ENCODE measurements around the gene RASGRP4.

Gene RASGRP4

GRCh38 chr19:38376576-38376975 is 49.4 kb downstream of the RASGRP4 start (continued):
- no peak for TF ChIP-seq CSRNP3 (CRISPR knock-in tag; IDR thresholded peaks at IDR 0.05)
- no peak for TF ChIP-seq TCF4 (CRISPR knock-in tag; IDR thresholded peaks at IDR 0.05; ENCODE audit: borderline replicate concordance)

- TF ChIP-seq ZNF565 (CRISPR knock-in tag; conservative IDR thresholded peaks at IDR 0.05; ENCODE audit: low read depth) (no peak), ISL1 (CRISPR knock-in tag; IDR thresholded peaks at IDR 0.05) (no peak), TOX (CRISPR knock-in tag; IDR thresholded peaks at IDR 0.05; ENCODE audit: borderline replicate concordance) (no peak), ZC3H10 (CRISPR knock-in tag; IDR thresholded peaks at IDR 0.05) (no peak), ARNTL (CRISPR knock-in tag; IDR thresholded peaks at IDR 0.05; ENCODE audit: borderline replicate concordance, low read depth) (no peak), TSHZ2 (CRISPR knock-in tag; IDR thresholded peaks at IDR 0.05) (no peak), RARB (CRISPR knock-in tag; IDR thresholded peaks at IDR 0.05) (no peak), BACH2 (CRISPR knock-in tag; IDR thresholded peaks at IDR 0.05; ENCODE audit: borderline replicate concordance) (no peak)
- no peak for ATAC-seq
These were observed 50.3 kb downstream of the RASGRP4 start for GRCh38 chr19:38375748-38376147.

GRCh38 chr19:38375098-38375493 is 50.9 kb downstream of the RASGRP4 start:
- ATAC-seq: peak; percentile 46
- TF ChIP-seq ZFP3 (CRISPR knock-in tag; IDR thresholded peaks at IDR 0.05) (no peak), ISL1 (CRISPR knock-in tag; IDR thresholded peaks at IDR 0.05) (no peak), TOX (CRISPR knock-in tag; IDR thresholded peaks at IDR 0.05; ENCODE audit: borderline replicate concordance) (no peak), POU6F1 (CRISPR knock-in tag; IDR thresholded peaks at IDR 0.05; ENCODE audit: borderline replicate concordance, low read depth) (no peak), GLIS3 (CRISPR knock-in tag; IDR thresholded peaks at IDR 0.05) (no peak), RARB (CRISPR knock-in tag; IDR thresholded peaks at IDR 0.05) (no peak), TCF4 (CRISPR knock-in tag; IDR thresholded peaks at IDR 0.05; ENCODE audit: borderline replicate concordance) (no peak), ZNF8 (CRISPR knock-in tag; IDR thresholded peaks at IDR 0.05) (no peak), CREB5 (CRISPR knock-in tag; IDR thresholded peaks at IDR 0.05; ENCODE audit: low read depth) (no peak), ZNF70 (CRISPR knock-in tag; IDR thresholded peaks at IDR 0.05) (no peak), ZNF565 (CRISPR knock-in tag; conservative IDR thresholded peaks at IDR 0.05; ENCODE audit: low read depth) (no peak), SNAI2 (CRISPR knock-in tag; IDR thresholded peaks at IDR 0.05) (no peak), CSRNP3 (CRISPR knock-in tag; IDR thresholded peaks at IDR 0.05) (no peak), PPARA (CRISPR knock-in tag; IDR thresholded peaks at IDR 0.05; ENCODE audit: borderline replicate concordance) (no peak), ZFP30 (CRISPR knock-in tag; IDR thresholded peaks at IDR 0.05) (no peak), ESRRG (CRISPR knock-in tag; IDR thresholded peaks at IDR 0.05) (no peak), BACH2 (CRISPR knock-in tag; IDR thresholded peaks at IDR 0.05; ENCODE audit: borderline replicate concordance) (no peak), OSR1 (CRISPR knock-in tag; IDR thresholded peaks at IDR 0.05) (no peak), PATZ1 (CRISPR knock-in tag; IDR thresholded peaks at IDR 0.05; ENCODE audit: borderline replicate concordance) (no peak), ZC3H10 (CRISPR knock-in tag; IDR thresholded peaks at IDR 0.05) (no peak)
